Parathyroid adenoma (tissue), 2 donors: ENCODE data around the gene DCAF15.
"Not testable (repeated sequence)": the region's sequence is repeated elsewhere in the genome, so short reads cannot be mapped to it uniquely, and the experiment has no call there.

Experiments
- H2AFZ ChIP-seq: fragments of 300-600 bp; sonication (generic); one replicate; pipeline ENCODE4 v1.7.0; 2017; ENCODE audit warnings: antibody characterized with exemption, mild to moderate bottlenecking
- H3K27ac ChIP-seq: fragments of 300-600 bp; sonication (generic); one replicate; pipeline ENCODE4 v1.7.0; 2017
- H3K27me3 ChIP-seq: fragments of 300-600 bp; sonication (generic); one replicate; pipeline ENCODE4 v1.7.0; 2017; ENCODE audit warnings: low read length; ENCODE audit not compliant: control insufficient read depth, insufficient read depth
- H3K36me3 ChIP-seq: fragments of 300-600 bp; sonication (generic); one replicate; pipeline ENCODE4 v1.7.0; 2017; ENCODE audit warnings: low read length; ENCODE audit not compliant: control insufficient read depth, insufficient read depth
- H3K4me1 ChIP-seq: fragments of 300-600 bp; sonication (generic); one replicate; pipeline ENCODE4 v1.7.0; 2017; ENCODE audit warnings: control low read depth
- H3K4me2 ChIP-seq: fragments of 300-600 bp; sonication (generic); one replicate; pipeline ENCODE4 v1.7.0; 2017; ENCODE audit warnings: low read length
- H3K4me3 ChIP-seq: fragments of 300-600 bp; sonication (generic); one replicate; pipeline ENCODE4 v1.7.0; 2017; ENCODE audit warnings: low read depth, low read length
- H3K79me2 ChIP-seq: fragments of 300-600 bp; sonication (generic); one replicate; pipeline ENCODE4 v1.7.0; 2017; ENCODE audit warnings: control low read depth
- H3K9ac ChIP-seq: fragments of 300-600 bp; sonication (generic); one replicate; pipeline ENCODE4 v1.7.0; 2017; ENCODE audit warnings: mild to moderate bottlenecking
- H3K9me3 ChIP-seq: fragments of 300-600 bp; sonication (generic); one replicate; pipeline ENCODE4 v1.7.0; 2017; ENCODE audit warnings: low read length; ENCODE audit not compliant: control insufficient read depth
- CTCF ChIP-seq: fragments of 300-600 bp; sonication (generic); IDR thresholded peaks from one replicate; pipeline ENCODE4 v1.7.0; 2017; ENCODE audit warnings: antibody characterized with exemption, mild to moderate bottlenecking
- donor health status: primary hyperparathyroidism.

DCAF15 gene

GRCh38 chr19:13917888-13918406, 34.4 kb upstream of the DCAF15 start:
- Histone ChIP-seq H3K4me2 (no peak overlapping the region), H3K36me3 (no peaks in the 10 kb centered on the region), H3K27me3 (no peaks in the 10 kb centered on the region), H2AFZ (no peak overlapping the region), H3K79me2 (no peaks in the 10 kb centered on the region), H3K9ac (no peak overlapping the region), H3K4me3 (no peak overlapping the region), H3K9me3 (no peaks in the 10 kb centered on the region), H3K4me1 (no peaks in the 10 kb centered on the region), H3K27ac (no peak overlapping the region)
- TF ChIP-seq CTCF: no peak

- no peak for TF ChIP-seq CTCF
- no peaks in the 10 kb centered on the region for H3K27me3 ChIP-seq
- H2AFZ ChIP-seq: no peak overlapping the region
- H3K9me3 ChIP-seq: no peaks in the 10 kb centered on the region
- H3K27ac ChIP-seq: no peak overlapping the region
- no peak overlapping the region for H3K4me2 ChIP-seq
- H3K36me3 ChIP-seq: no peaks in the 10 kb centered on the region
- H3K4me1 ChIP-seq: no peaks in the 10 kb centered on the region
- H3K9ac ChIP-seq: no peak overlapping the region
- no peaks in the 10 kb centered on the region for H3K79me2 ChIP-seq
- no peak overlapping the region for H3K4me3 ChIP-seq
These were observed 33.4 kb upstream of the DCAF15 start for GRCh38 chr19:13918726-13919411.

- Histone ChIP-seq H3K27me3 (no peaks in the 10 kb centered on the region), H3K79me2 (no peaks in the 10 kb centered on the region), H3K4me1 (no peaks in the 10 kb centered on the region), H3K27ac (no peak overlapping the region), H3K4me3 (no peak overlapping the region), H3K9ac (no peak overlapping the region), H3K36me3 (no peaks in the 10 kb centered on the region), H3K9me3 (no peaks in the 10 kb centered on the region), H3K4me2 (no peak overlapping the region), H2AFZ (no peak overlapping the region)
- no peak for TF ChIP-seq CTCF
These were observed 31.8 kb upstream of the DCAF15 start for GRCh38 chr19:13920524-13920923.

GRCh38 chr19:13920940-13921747, 31.2 kb upstream of the DCAF15 start:
- no peak overlapping the region for H3K27ac ChIP-seq
- no peak overlapping the region for H3K9ac ChIP-seq
- no peaks in the 10 kb centered on the region for H3K9me3 ChIP-seq
- H3K79me2 ChIP-seq: no peaks in the 10 kb centered on the region
- H3K4me1 ChIP-seq: no peaks in the 10 kb centered on the region
- no peak overlapping the region for H2AFZ ChIP-seq
- H3K36me3 ChIP-seq: no peaks in the 10 kb centered on the region
- no peak for TF ChIP-seq CTCF
- H3K27me3 ChIP-seq: no peaks in the 10 kb centered on the region
- H3K4me3 ChIP-seq: no peak overlapping the region
- H3K4me2 ChIP-seq: no peak overlapping the region

- not testable (repeated sequence) for H3K27ac ChIP-seq, H3K27me3 ChIP-seq, H3K4me1 ChIP-seq, H3K4me2 ChIP-seq, H3K9ac ChIP-seq, H3K36me3 ChIP-seq, H2AFZ ChIP-seq, H3K9me3 ChIP-seq, H3K79me2 ChIP-seq, H3K4me3 ChIP-seq
These were observed 30.2 kb upstream of the DCAF15 start for GRCh38 chr19:13922118-13922517.
